Lung (tissue), 12 donors: Measurements from ENCODE around the gene XRCC4. TPM values are rescaled to one million over a fixed set of nuclear protein-coding genes. Genes with fewer than 3 reads are reported as not detected.

Experiments used
- ATAC-seq: fragments of 200-7000 bp; cut with Tn5 transposase; one replicate; pipeline ENCODE4 v1.9.1; 2020; ENCODE audit warnings: moderate number of reproducible peaks; ENCODE audit not compliant: insufficient read depth, low FRiP score
- DNase-seq, 3 donors: peaks; one replicate each; pipeline ENCODE4 v3.0.0-alpha.2; 2013 to 2017
- H3K27ac ChIP-seq, 2 donors: one replicate each; pipeline ENCODE4 v1.5.1; 2013; ENCODE audit warnings: mild to moderate bottlenecking in 2 of 2, moderate library complexity in 2 of 2, control low read depth in 1 of 2, inconsistent platforms in 1 of 2, low read depth in 1 of 2, low read length in 1 of 2
- H3K27me3 ChIP-seq, 3 donors: one replicate each; pipeline ENCODE4 v1.5.1; 2013; ENCODE audit warnings: low read length in 2 of 3; ENCODE audit not compliant: control insufficient read depth in 3 of 3, insufficient read depth in 3 of 3
- H3K36me3 ChIP-seq, 4 donors: one replicate each; pipeline ENCODE4 v1.5.1; 2013; ENCODE audit warnings: low read length in 4 of 4, mild to moderate bottlenecking in 1 of 4, moderate library complexity in 1 of 4; ENCODE audit not compliant: control insufficient read depth in 4 of 4, insufficient read depth in 4 of 4
- H3K4me1 ChIP-seq, 5 donors: one replicate each; pipeline ENCODE4 v1.5.1; 2013; ENCODE audit warnings: low read length in 5 of 5, mild to moderate bottlenecking in 2 of 5, moderate library complexity in 1 of 5; ENCODE audit not compliant: control insufficient read depth in 5 of 5, insufficient read depth in 5 of 5
- H3K4me3 ChIP-seq: one replicate; pipeline ENCODE4 v1.5.1; 2013; ENCODE audit warnings: mild to moderate bottlenecking, control low read depth, moderate library complexity
- H3K9ac ChIP-seq, 2 donors: one replicate each; pipeline ENCODE4 v1.5.1; 2013; ENCODE audit warnings: low read length in 2 of 2, control low read depth in 1 of 2; ENCODE audit not compliant: insufficient read depth in 1 of 2
- H3K9me3 ChIP-seq, 4 donors: one replicate each; pipeline ENCODE4 v1.5.1; 2013; ENCODE audit warnings: low read length in 3 of 4, mild to moderate bottlenecking in 1 of 4, moderate library complexity in 1 of 4; ENCODE audit not compliant: control insufficient read depth in 4 of 4, insufficient read depth in 3 of 4
- CTCF ChIP-seq: IDR thresholded peaks from 2 replicates; pipeline ENCODE4 v1.5.1; 2012; ENCODE audit warnings: mild to moderate bottlenecking; ENCODE audit errors: control extremely low read depth, extremely low read depth
- WGBS, 2 donors: extraction: QIAGEN DNeasy Blood & Tissue Kit; methylation state at CpG; one replicate each; pipeline ENCODE4 v1.1.7; 2013; 5-methylcytosine and 5-hydroxymethylcytosine counted together
- polyA plus RNA-seq, 2 donors: library from polyadenylated mRNA; stranded (reverse); fragments of 200-250 nt; gene quantifications; one replicate each; pipeline ENCODE4 v1.2.1, GENCODE V29; 2013
- total RNA-seq, 2 donors: library from RNA; depleted of rRNA in 1 of 2; stranded (reverse); fragments of >200 nt in 1 of 2; gene quantifications; one replicate each; pipeline ENCODE4 v1.2.1, GENCODE V29; 2014 to 2021
- donor health status: control.
- donor health status: control.
- donor health status: Bipolar disorder and iron deficiency.
- donor health status: healthy.
- donor health status: DM: yes; HTN: yes; CAD: no.

XRCC4 gene
- total and polyA plus RNA-seq, 4 donors = 3.8 to 10.7 (median 8.4) TPM

- Histone ChIP-seq H3K9me3 (no peaks in the 10 kb centered on the region), H3K27me3 (no peaks in the 10 kb centered on the region), H3K9ac (no peak overlapping the region), H3K4me1 (no peaks in the 10 kb centered on the region), H3K36me3 (no peaks in the 10 kb centered on the region), H3K27ac (no peak overlapping the region), H3K4me3 (no peak overlapping the region)
- 96 to 97% methylated on average over 2 of the region's 2 CpGs for WGBS, 2 donors
- TF ChIP-seq CTCF = no peak
- DNase-seq (no peak), ATAC-seq (no peak)
Observed at GRCh38 chr5:83173826-83174225, 96.5 kb downstream of the XRCC4 start.

GRCh38 chr5:83177803-83178202, 100.5 kb downstream of the XRCC4 start:
- ATAC-seq = no peak
- Histone ChIP-seq H3K27me3 (no peaks in the 10 kb centered on the region), H3K36me3 (no peaks in the 10 kb centered on the region), H3K4me1 (no peaks in the 10 kb centered on the region), H3K4me3 (no peak overlapping the region), H3K9ac (no peak overlapping the region), H3K27ac (no peak overlapping the region), H3K9me3 (no peaks in the 10 kb centered on the region)
- no peak for TF ChIP-seq CTCF
- no peak for DNase-seq
- 97% methylated on average over 2 of the region's 2 CpGs for WGBS, 2 donors

- H3K27me3 ChIP-seq = no peaks in the 10 kb centered on the region
- no peak for TF ChIP-seq CTCF
- DNase-seq (no peak), ATAC-seq (no peak)
- H3K36me3 ChIP-seq = no peaks in the 10 kb centered on the region
- no peak overlapping the region for H3K9ac ChIP-seq
- H3K9me3 ChIP-seq = no peaks in the 10 kb centered on the region
- H3K4me1 ChIP-seq = no peaks in the 10 kb centered on the region
- H3K4me3 ChIP-seq = no peak overlapping the region
- H3K27ac ChIP-seq = no peak overlapping the region
Observed at GRCh38 chr5:83179966-83180365, 102.6 kb downstream of the XRCC4 start.

- Histone ChIP-seq H3K4me3 (no peak overlapping the region), H3K27me3 (no peaks in the 10 kb centered on the region), H3K27ac (no peak overlapping the region), H3K9ac (no peak overlapping the region), H3K9me3 (no peaks in the 10 kb centered on the region), H3K36me3 (no peaks in the 10 kb centered on the region), H3K4me1 (no peaks in the 10 kb centered on the region)
- WGBS, 2 donors = 80 to 82% methylated on average over 3 of the region's 3 CpGs
- ATAC-seq (no peak), DNase-seq (peak in 1 of 3 donors; percentile 35)
- no peak for TF ChIP-seq CTCF
Observed at GRCh38 chr5:83184534-83184933, 107.2 kb downstream of the XRCC4 start.
